Measurements from ENCODE around the gene ERN1.

DNA sequence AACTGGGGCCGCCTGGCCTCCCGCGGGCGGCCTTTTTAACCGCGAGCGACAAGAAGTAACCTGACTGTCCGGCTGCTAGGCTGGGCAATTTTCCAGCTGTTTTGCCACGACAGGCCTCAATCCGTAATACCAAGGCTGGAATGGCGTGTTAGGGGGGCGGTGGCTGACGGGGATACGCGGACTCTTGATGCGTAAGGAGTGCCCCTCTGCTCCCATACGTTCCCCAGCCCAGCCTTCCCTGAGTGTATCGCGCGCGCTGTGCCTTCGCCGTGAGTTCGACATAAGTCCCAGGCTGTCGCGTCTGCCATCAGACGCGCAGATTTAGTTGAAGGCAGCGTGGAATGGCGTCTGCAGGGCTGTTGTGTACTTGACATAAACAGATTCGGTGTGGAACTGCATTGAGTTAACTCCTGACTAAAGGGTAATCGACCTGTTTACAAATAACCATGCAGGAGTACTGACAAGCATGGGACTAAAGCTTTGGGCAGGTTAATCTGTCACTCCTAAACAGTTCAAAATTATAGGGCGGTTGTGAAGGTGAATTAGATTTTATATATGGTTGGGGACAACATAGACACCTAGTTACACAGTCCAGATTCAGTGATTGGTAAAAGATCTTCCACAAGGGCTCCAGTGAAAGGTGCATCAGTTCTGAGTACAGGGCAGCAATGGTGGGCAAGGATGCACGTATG is 16.6 kb upstream of the ERN1 start:
- TF ChIP-seq GATA2 (IDR thresholded peaks at IDR 0.05; ENCODE audit: low read depth, low read length), result no peak
- TF ChIP-seq GATA3 (IDR thresholded peaks at IDR 0.05; ENCODE audit: low read depth, low read length), result no peak

All from SH-SY5Y (cell line).